ENCODE data around the gene AAMP.

AAMP gene, protein sequence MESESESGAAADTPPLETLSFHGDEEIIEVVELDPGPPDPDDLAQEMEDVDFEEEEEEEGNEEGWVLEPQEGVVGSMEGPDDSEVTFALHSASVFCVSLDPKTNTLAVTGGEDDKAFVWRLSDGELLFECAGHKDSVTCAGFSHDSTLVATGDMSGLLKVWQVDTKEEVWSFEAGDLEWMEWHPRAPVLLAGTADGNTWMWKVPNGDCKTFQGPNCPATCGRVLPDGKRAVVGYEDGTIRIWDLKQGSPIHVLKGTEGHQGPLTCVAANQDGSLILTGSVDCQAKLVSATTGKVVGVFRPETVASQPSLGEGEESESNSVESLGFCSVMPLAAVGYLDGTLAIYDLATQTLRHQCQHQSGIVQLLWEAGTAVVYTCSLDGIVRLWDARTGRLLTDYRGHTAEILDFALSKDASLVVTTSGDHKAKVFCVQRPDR

DNA sequence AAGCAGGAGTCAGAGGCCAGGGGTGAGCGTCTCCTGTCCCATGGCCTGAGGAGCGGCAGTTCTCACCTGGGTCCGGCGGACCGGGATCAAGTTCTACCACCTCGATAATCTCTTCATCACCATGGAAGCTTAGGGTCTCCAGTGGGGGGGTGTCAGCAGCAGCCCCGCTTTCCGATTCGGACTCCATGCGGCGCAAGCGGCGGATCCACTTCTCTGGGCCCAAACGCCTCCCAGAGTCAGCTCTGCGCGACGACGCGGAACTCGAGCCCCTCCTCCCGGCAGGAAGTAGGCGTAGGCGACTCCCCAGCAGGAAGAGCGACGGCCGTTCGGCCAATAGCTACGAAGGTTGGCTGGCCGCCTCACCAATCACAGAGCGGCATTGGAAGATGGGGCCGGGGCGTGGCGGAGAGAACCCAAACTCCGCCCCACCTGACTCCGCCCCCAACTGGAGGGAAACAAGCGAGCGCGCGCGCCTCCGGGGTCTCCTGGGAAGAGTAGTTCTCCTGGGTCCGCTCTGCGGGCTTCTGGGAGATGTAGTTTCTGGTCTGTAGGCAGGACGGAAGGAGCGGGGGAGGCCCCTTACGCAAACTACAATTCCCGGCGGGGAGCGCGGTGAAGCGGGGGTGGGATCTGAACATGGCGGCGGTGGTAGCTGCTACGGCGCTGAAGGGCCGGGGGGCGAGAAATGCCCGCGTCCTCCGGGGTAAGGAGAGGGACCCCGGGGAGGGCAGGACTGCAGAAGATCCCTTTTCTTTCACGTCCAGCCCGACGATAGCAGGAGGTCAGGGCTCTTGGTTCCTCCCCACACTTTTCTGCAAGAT is at the start of gene AAMP, which contains the start of gene PNKD:
Gene AAMP, minus strand, starts transcription at position 238 of the 821 bp plus-strand sequence. Its CDS starts 51 bp downstream, at position 187.
Gene PNKD, plus strand, starts transcription at position 620 of the 821 bp plus-strand sequence. Its CDS starts 17 bp downstream, at position 637.
- TF ChIP-seq GATA2 (IDR thresholded peaks at IDR 0.05; ENCODE audit: low read depth, low read length) (no peak), GATA3 (IDR thresholded peaks at IDR 0.05; ENCODE audit: low read depth, low read length) (no peak)

DNA sequence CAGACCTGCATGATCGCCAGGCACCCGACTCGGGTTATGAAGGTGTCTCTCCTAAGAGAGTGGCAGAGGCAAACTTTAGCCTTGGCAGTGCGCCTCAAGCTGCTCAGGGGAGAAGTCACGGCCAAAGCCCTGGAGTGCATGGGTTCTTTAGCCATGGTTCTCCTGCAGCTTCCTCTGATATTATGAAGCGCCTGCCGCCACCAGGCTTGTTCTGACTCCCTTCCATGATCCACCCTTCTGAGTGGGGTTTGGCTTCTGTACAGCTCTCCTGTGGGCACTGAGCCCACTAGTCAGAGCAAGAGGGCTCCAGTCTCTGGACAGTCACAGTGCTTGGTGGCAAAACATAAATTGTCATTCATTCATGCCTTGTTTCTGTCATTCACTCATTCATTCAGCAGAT is 48.3 kb upstream of the AAMP start:
- TF ChIP-seq GATA2 (IDR thresholded peaks at IDR 0.05; ENCODE audit: low read depth, low read length) (no peak), GATA3 (IDR thresholded peaks at IDR 0.05; ENCODE audit: low read depth, low read length) (no peak)

DNA sequence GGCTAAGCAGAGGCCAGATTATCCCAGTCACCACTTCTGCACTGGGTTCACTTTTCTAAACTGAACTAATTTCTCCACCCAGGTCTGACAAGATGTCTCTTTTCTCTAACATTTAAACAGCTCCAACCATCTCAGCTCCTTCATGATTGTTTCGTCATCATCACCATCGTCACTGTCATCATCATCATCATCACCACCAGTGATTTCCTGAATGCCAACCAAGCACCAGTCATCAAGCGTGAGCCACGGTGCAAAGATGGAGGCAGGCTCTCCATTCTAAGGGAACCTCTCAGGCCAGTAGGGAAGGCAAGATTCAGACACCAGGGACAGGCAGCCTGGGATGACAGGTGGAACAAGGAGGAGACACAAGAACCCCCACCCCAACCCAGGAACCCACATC is 47.9 kb upstream of the AAMP start:
- no peak for TF ChIP-seq GATA2 (IDR thresholded peaks at IDR 0.05; ENCODE audit: low read depth, low read length)
- TF ChIP-seq GATA3 (IDR thresholded peaks at IDR 0.05; ENCODE audit: low read depth, low read length), result no peak

DNA sequence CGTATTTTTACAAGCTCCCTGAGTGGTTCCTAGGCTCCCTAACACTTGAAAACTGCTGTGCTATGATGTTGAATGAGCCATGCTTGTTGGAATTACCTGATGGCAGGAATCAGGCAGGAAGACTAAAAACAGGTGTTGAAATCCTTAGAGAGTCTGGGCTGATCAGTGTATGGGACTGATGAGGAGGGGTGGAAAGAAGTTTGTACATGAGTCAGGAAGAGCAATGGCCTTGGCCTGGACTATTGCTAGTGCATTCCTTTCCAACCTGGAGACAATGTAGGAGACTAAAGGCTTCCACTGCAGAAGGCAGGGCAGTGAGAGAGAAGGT is 47.3 kb upstream of the AAMP start:
- TF ChIP-seq GATA2 (IDR thresholded peaks at IDR 0.05; ENCODE audit: low read depth, low read length) (no peak), GATA3 (IDR thresholded peaks at IDR 0.05; ENCODE audit: low read depth, low read length) (no peak)

DNA sequence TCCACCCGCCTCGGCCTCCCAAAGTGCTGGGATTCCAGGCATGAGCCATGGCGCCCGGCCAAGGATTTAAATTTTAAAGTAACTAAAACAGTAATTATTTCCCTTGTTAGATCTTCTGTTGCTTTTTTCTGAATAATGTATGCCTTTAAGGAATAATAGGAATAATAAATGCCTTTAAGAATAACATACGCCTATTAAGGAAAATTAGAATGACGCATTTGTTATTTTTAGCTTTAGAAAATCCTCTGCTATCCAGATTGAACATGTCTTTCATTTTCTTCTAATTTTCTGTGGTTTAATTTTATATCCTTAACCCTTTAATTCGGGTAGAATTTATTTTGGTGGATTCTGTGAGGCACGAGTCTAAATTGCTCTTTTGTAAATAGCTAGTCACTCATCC is 45.5 kb upstream of the AAMP start:
- TF ChIP-seq GATA3 (IDR thresholded peaks at IDR 0.05; ENCODE audit: low read depth, low read length), result no peak
- no peak for TF ChIP-seq GATA2 (IDR thresholded peaks at IDR 0.05; ENCODE audit: low read depth, low read length)

DNA sequence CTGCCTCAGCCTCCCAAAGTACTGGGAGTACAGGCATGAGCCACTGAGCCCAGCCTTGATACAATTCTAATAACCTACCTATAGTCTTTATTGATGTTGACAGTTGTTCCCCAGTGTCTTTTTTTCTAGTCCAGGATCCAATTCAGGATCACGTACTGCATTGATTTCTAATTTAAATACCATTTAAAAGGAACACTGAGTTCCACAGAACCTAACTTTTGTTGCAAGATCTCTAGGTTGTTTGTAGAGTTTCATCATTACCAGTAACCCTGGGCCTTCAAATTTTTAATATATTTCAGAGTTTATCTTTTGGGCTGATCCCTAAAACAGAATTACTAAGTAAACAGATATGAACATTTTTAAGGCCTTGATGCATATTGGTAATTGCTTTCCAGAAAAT is 43.4 kb upstream of the AAMP start:
- TF ChIP-seq GATA2 (IDR thresholded peaks at IDR 0.05; ENCODE audit: low read depth, low read length) (no peak), GATA3 (IDR thresholded peaks at IDR 0.05; ENCODE audit: low read depth, low read length) (no peak)

DNA sequence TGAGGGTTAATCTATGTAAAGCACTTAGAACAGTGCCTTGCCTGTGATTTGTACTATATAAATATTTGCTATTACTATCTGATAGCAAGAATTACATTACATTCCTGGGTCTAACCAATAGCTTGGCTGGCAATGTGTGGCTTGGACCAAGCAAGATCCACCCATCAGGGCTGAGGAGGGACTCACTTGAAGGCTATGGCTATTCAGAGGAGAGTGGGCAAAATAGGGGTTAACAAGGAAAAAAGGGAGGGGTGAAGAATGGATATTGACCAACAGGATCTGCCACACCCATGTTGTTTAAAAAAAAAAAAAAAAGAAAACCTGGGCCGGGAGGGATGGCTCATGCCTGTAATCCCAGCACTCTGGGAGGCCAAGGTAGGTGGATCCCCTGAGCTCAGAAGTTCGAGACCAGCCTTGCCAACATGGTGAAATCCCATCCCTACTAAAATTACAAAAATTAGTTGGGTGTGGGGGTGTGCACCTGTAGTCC is 42.4 kb upstream of the AAMP start:
- no peak for TF ChIP-seq GATA3 (IDR thresholded peaks at IDR 0.05; ENCODE audit: low read depth, low read length)
- no peak for TF ChIP-seq GATA2 (IDR thresholded peaks at IDR 0.05; ENCODE audit: low read depth, low read length)

DNA sequence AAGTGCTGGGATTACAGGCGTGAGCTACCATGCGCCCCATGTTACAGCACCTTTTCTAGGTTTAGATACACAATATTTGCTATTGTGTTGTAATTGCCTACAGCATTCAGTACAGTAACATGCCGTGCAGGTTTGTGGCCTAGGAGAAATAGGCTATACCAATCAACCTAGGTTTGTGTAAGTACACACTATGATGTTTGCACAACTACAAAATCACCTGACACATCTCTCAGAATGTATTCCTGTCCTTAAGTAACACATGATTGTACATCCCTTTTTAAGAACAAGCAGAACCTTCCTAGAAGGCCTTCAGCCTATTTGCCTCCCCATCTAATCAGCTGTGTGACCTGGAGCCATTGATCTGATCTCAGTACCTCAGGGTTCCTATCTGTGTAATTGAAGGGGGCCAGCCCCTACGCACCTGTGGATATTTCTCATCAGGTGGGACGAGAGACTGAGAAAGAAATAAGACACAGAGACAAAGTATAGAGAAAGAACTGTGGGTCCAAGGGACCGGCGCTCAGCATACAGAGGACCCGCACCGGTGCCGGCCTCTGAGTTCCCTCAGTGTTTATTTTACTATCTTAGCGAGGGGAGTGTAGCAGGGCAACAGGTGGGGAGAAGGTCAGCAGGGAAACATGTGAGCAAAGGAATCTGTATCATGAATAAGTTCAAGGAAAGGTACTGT is 41.1 kb upstream of the AAMP start:
- TF ChIP-seq GATA2 (IDR thresholded peaks at IDR 0.05; ENCODE audit: low read depth, low read length), result no peak
- no peak for TF ChIP-seq GATA3 (IDR thresholded peaks at IDR 0.05; ENCODE audit: low read depth, low read length)

DNA sequence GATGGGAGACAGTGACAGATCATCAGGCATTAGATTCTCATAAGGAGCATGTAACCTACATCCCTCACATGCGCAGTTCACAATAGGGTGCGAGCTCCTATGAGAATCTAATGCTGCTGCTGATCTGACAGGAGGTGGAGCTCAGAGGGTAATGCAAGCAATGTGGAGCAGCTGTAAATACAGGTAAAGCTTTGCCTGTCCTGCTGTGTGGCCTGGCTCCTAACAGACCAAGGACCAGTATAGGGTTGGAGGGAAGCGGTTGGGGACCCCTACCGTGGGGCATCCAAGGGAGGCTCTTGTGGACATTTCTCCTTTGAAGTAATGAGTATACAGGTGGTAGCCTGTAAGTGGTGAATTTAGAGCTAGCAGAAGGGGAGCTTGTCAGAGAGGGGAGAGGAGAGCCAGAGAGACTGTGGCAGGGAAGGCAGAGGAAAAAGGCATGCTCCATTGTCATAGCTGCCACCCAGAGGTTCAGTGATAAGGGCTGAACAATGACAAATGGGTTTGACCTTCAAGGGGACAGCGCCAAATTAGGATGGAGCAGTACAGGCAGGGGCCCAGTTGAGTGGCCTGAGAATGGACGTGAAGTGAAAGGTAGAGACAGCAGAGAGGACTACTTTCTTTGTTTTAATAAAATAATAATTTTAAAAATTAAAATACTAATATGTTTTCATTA is 37.6 kb upstream of the AAMP start:
- TF ChIP-seq GATA3 (IDR thresholded peaks at IDR 0.05; ENCODE audit: low read depth, low read length), result no peak
- TF ChIP-seq GATA2 (IDR thresholded peaks at IDR 0.05; ENCODE audit: low read depth, low read length), result no peak

DNA sequence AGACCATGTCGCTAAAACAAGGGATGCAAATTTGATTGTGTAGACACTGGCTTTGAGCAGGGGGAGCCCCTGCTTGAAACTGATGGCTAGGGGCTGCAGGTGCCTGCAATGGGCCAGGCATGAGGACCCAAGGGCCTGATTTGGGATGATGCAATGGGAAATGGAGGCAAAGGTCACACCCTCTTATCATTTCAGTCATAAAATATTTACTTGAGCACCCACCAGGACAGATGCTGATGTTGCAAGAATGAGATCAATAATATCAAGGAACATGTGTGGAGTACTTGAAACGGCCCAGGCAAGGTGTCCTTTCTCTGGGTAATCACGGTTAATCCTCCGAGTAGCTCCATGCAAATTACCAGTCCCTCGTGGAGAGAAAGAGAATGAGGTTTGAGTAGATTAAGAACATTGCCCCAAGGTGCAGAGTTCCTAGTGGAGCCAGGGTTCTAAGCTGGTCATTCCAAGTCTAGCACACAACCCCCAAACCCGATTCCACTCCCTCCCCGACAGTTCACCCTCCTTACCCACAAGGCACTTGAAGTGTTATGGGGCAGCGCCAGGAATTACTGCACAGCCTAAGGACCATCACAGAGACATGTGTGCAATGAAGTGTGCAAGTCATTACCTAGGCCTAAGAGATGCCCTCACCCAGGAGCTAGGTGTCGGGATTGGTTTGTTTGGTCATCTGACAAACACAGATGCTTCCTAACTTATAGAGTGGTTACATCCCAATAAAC is 36.4 kb upstream of the AAMP start:
- no peak for TF ChIP-seq GATA2 (IDR thresholded peaks at IDR 0.05; ENCODE audit: low read depth, low read length)
- no peak for TF ChIP-seq GATA3 (IDR thresholded peaks at IDR 0.05; ENCODE audit: low read depth, low read length)

DNA sequence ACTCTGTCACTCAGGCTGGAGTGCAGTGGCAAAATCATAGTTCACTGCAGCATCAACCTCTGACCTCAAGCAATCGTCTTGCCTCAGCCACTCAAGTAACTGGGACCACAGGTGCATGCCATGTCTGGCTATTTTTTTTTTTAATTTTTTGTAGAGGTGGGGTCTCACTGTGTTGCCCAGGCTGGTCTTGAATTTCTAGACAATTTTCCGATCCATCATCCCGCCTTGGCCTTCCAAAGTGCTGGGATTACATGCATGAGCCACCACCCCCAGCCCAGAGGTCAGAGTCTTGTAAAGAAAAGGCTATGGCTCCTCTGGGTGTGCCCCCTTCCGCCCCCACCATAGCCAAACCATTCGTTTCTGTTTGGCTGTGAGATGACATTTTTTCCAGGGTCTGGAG is 35.4 kb upstream of the AAMP start:
- TF ChIP-seq GATA3 (IDR thresholded peaks at IDR 0.05; ENCODE audit: low read depth, low read length) (no peak), GATA2 (IDR thresholded peaks at IDR 0.05; ENCODE audit: low read depth, low read length) (no peak)

DNA sequence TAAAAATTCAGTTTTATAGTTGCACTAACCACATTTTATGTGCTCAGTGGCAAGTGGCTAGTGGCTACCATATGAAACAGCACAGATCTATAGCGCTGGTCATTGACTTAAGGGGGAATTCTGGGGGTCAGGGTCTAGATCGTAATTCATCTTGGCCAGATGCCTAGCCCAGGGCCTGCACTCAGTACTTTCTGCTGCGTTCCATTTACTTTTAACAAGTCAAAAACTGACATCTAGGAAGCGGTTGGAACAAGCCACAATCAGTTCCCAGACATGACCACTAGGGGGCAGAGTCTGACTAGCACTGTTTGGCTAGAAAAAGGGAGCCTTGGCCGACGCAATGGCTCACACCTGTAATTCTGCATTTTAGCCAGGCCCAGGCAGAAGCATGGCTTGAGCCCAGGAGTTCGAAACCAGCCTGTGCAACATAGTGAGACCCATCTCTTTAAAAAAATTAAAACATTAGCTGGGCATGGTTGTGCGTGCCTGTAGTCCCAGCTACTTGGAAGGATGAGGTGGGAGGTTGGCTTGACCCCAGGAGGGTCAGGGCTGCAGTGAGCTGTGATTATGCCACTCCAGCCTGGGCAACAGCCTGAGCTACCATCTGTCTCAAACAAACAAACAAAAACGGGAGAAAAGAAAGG is 31.4 kb upstream of the AAMP start:
- no peak for TF ChIP-seq GATA3 (IDR thresholded peaks at IDR 0.05; ENCODE audit: low read depth, low read length)
- no peak for TF ChIP-seq GATA2 (IDR thresholded peaks at IDR 0.05; ENCODE audit: low read depth, low read length)
